HG03097 (cell line): ENCODE results near the gene RFNG.

Experiments used
- ATAC-seq: cut with Tn5 transposase; IDR thresholded peaks from one replicate; pipeline ENCODE4 v1.9.1; 2021; ENCODE audit not compliant: unreplicated experiment, low FRiP score

The RFNG gene

DNA sequence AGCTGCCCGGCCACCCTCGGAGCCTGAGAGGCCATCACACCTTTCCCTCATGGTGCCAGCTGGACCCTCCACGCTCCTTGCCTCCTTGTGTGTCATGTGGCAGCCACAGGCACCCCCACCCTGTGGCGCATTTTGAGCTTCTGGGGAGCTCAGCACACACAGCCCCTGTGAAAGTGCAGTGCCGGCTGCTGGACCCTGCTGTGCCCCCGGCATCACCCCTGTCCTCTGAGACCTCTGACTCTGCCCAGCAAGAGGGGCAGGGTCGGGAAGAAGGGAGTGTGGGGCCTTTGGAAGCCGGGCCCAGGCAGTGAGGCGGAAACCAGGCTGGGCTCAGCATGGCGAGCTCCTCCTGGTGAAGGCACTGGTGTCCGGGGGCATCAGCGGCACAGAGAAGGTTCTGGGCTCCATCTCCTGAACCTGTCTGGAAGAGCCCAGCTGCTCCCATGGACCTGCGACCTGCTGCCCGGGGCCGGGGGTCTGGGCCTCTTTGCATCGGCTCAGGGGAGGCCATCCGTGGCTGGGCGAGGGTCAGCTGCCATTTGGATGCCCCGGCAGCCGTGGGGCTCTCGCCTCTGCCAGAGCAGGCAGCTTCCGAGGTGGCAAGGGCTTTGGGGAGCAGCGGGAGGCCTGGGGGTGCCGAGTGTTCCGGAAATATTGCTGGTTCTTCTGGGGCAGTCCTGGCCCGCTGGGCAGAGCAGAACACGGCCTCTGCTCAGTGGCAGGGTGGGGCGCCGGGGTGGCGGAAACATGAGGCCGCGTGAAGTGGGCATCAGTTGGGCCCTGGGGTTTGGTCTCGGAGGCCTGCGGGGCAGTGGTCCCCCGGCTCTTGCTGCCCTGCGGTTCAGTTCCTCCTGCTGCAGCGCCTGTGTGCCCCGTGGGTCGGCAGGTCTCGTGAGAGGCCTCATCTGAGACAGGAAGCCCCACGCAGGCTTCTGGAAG, 46.8 kb downstream of the RFNG start:
- ATAC-seq = no peak

DNA sequence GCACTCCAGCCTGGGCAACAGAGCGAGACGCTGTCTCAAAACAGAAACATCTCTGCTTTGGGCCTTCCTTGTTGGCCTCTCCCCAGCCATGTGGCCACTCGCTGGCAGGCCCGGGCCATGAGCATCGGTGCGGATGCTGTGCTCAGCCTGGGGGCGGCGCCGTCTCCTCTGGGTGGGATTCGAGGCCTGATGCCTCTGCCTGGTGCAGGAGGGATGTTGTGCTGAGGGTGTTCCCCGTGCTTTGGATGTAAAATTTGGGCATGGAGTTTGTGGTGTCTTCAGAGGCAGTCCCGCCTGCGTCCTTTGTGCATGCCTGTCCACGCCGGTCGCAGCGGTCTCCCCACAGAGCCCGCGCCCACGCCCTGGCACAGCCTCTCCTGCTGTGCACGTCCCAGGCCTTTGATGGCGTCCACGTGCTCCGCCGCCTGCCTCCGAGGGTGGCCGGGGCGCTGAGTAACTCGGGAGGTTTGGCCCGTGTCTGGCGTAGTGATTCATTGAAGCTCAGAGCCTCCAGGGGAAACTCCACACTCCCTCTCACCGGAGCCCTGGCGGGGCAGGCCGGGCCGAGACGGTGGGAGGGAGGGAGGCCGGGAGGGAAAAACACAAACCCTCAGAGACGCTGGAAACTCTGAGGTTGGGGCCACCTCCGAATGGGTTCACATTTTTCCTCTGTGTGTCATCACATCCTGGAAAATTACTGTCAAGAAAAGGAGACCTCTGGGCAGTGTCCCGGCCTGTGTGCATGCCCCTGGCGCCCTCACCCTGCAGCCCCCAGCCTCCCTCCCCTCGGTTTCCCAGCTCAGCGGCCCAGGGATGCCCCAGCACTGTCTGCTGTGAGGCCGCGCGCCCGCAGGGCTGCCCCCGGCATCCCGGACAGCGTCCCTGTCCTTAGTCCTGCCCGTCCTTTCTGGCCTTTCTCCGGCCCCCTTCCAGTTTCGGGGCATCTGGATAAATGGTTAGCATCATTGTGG, 47.9 kb downstream of the RFNG start:
- no peak for ATAC-seq

DNA sequence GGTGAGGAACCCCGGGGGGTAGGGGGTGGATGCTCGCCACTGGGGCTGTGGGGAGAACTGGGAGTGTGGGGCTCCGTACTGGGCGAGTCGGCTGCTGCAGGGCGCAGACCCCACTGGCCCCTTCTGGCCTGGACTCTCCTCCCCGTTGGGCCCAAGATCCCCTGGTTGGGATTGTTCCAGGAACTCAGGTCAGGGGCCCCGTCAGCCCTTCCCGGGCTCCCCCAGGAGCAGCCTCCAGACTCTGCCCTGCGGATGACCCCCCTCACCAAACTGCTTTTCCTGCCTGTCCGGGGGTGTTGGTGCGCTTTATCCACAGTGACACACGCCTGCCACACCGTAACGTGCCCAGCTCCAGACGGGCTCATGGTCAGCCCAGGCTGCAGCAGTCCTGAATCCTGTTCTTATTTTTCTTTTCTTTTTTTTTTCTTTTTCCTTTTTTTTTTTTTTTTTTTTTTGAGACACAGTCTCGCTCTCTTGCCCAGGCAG, 50.0 kb downstream of the RFNG start:
- ATAC-seq = no peak

DNA sequence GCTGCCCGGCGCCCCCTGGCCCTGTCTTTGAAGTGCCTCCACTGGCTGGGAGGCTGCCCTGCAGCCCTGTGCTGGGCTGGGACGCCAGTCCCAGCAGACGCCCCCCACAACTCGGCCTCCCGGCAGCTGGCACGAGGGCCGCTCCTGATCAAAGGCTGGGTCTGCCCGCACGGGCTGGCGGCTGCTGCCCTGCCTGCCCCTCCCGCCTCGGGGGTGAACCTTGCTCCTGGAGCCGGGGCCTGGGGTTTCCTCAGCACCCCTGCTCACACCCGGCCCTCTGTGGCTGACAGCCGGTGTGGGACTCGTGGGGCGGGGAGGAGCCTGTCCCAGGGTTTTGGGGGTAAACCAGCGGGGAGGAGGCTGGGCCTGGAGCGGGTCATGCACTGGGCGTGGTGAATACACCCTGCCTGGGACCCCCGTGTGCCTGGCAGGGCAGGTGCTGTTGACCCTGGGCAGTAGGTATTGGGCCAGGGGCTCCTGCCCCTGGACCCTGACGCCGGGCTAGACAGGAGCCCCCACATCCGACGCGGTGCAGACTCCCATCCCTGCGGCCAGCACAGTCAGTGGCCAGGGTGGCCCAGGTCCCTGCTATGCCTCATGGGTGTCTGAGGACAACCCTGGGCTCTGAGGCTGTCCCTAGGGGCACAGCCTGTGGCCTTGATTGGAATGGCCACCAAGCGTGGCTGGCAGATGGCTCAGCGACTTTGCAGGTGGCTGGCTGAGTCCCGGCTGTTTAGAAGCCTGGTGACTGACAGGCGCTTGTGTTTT, 50.6 kb downstream of the RFNG start:
- no peak for ATAC-seq

DNA sequence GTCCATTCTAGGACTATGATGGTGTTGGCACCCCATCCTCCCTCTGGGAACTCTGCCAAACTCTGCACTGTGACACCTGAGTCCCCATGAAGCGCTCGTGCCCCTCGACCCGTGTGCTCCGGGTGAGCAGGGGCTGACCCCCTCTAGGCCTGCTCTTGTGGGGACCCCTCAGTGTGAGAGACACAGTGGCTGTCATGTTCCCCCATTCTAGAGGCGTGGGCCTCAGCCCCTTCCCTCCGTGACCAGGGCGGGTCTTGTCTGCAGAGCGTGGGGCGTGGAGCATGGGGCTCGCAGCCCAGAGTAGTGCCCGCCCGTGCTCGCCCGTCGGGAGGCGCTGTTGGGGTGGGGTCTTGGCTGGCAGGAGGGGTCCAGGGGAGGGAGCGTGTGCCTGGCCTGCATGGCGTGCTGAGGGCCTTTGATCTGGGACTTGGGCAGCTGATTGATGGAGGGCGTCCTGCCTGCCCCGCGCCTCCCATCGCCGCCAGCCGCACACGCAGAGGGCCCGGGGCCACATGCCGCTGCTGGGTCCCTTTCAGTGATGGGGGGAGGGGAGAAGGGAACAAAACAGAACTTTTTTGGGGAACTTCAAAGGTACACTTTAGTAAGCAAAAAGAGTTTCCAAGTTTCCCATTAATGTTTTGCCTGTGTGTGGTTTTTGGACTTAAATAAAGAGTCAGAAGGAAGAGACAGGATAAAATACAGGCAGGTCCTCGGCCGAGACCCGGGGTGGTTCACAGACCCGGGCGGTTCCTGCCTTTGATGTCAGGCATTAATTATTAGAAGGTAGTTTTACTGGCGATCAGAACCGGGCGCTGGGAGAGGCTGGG, 51.4 kb downstream of the RFNG start:
- no peak for ATAC-seq

DNA sequence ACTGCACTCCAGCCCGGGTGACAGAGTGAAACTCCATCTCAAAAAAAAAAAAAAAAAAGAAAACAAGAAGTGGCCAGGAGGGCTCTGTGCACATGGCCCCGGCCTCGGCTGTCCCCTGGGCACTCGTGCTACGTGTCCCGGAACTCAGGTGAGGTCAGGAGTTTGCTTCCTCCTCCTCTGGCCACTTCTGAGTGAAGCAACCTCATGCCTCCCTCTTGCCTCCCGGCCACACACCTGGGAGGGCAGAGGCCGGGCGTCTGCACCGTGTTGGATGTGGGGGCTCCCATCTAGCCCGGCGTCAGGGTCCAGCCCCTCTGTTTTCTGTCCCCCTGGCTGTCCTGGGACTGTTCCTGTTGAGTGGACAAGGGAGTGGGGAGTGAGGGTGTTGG, 52.0 kb downstream of the RFNG start:
- no peak for ATAC-seq

DNA sequence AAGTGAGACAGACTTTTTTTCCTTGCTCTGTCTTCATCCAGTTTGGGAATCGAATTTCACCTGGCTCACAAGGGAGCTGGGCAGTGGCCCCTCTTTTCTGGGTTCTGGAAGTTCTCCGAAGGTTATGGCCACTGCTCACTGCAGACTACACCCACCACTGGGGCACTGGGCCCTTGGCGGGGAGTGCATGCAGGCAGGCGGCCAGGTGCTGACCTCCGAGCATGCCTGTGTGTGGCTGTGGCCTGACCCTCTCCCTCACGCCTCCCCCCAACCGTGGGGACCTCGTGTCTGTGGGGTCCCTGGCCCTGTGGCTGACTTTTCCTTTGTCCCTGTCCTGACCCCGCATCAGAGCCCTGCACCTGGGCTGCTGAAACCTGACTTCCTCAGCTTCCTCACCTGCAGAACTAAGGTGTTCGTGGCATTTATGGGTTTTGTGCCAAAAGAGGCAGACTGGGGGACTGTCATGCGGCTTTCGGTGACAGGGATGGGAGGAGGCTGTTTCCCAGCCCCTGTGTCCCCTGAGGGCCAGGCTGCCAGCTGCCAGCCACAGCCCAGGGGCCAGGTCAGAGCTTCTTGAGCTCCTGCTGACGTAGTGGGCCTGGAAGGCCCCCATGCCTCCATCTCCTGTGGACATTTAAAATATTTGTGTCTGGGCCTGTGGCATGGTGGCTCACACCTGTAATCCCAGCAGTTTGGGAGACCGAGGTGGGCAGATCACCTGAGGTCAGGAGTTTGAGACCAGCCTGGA, 52.7 kb downstream of the RFNG start:
- ATAC-seq = no peak

DNA sequence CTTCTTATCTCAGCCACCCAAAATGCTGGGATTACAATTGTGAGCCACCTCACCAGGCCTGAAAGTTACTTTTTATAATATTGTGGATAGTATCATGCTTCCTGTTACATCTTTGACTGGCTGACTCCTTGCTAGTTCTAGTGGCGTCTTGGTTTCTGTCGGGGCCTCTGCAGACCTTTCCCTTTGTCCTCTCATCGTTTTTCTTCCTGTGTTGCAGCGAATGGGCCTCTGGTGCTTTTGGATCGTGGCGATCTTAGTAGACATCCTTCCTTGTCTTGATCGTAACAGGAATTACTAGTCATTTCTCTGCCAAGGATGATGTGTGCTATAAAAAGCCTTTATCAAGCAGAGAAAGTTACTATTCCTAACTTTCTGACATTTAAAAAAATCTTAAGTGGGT, 53.4 kb downstream of the RFNG start:
- ATAC-seq = no peak
